Stimulated activated CD4-positive, alpha-beta T cell treated with anti-CD3 and anti-CD28 coated beads, TNF-alpha, amount 100 ng/mL, for 1 hour (primary cell): ENCODE results near the gene PLCL1.
"Not testable (repeated sequence)": the region's sequence is repeated elsewhere in the genome, so short reads cannot be mapped to it uniquely, and the experiment has no call there.

Experiments
- DNase-seq, 3 donors: peaks; one replicate each; pipeline ENCODE4 v3.0.0-alpha.2; 2020; ENCODE audit warnings: low read depth in 3 of 3, low spot score in 1 of 3

Gene PLCL1

DNA sequence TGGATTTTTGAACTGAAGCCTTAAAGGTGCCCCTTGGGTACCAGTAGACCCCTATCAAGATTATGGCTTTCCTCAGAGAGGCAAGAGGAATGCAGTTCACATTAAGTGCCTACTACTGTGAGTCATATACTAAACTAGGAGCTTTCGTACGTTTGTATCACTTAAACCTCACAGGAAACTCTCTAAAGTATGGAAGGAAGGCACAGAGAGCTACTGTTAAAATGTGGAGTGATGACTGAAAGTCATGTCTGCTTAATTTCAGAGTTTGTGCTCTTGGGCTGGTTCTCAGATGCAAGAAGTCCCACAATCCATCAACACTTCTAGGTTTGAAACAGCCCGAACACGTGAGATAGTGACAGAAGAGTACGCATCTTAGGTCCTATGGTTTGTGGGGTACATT is 4.7 kb downstream of the PLCL1 start:
- DNase-seq = no peak

DNA sequence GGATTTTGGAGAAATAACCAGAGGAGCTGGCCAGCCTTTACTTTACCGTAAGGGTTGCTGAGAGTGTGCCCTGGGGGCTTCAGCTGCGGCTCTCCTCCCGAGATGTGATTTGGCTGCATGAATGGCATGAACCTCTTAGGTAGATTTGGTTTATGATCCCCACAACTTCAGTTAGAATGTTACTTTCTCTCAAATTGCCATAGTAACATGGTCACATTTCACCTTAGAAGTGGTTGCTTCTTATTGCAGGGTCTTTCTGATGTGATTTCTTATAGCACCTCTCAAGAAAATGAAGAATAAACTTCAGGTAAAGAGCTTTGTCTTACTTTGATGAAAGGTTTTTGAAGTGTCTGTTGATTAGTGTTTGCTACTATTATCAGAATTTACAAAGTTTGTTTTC is 5.6 kb downstream of the PLCL1 start:
- DNase-seq = no peak

DNA sequence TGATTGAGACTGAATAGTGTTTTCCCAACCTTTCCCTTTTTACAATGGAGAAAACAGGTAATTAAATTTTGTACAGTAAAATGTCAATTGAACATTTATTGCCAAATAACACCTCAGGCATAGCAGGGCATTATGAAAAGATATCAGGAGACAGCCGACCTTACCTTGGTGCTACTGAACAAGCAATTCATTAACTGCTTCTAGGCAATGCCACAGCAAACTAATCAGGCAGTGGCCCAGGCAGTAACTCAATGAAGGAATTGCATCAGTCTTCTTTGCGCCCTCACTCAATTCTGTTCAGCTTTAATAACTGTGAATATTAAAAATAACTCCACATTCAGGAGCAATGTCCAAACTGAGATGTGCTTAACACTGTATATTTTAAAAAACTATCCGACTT is 6.1 kb downstream of the PLCL1 start:
- DNase-seq = no peak

DNA sequence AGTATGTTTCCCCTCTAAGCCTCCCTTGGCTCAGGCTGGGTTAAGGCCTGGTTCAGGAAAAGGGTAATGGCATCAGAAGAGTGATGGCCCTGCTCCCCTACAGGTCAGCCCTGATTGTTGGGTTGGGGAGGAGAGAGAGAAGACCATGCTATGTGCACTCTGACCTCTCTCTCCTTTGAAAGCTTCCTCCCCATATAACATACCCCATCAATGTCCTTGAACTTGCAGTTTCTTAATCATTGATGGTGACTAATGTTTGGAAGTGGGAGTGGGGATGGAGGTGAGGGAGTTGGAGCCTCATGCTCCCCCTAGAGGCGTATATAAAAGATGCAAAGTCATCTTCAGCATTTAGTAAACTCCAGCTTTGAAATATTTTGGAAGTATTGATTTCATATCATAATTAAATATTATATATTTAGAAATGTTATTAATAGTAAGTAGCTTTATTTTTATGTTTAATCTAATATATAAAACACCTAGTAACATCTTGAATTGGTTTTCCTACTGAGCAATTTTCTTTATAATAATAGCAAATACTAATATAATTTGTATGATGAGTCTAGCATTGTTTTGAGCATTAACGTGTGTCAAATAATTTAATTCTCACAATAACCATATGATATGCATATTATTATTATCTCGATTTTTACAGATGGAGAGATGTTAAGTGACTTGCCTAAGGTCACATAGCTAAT is 8.8 kb downstream of the PLCL1 start:
- no peak for DNase-seq

DNA sequence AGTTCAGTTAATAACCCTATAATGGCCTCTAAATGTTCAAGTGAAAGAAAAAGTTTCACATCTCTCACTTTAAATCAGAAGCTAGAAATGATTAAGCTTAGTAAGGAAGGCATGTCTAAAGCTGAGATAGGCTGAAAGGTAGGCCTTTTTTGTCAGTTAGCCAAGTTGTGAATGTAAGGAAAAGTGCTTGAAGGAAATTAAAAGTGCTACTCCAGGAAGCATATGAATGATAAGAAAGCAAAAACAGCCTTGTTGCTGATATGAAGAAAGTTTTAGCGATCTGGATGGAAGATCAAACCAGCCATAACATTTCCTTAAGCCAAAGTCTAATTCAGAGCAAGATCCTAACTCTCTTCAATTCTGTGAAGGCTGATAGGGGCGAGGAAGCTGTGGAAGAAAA is 10.1 kb downstream of the PLCL1 start:
- no peak for DNase-seq

DNA sequence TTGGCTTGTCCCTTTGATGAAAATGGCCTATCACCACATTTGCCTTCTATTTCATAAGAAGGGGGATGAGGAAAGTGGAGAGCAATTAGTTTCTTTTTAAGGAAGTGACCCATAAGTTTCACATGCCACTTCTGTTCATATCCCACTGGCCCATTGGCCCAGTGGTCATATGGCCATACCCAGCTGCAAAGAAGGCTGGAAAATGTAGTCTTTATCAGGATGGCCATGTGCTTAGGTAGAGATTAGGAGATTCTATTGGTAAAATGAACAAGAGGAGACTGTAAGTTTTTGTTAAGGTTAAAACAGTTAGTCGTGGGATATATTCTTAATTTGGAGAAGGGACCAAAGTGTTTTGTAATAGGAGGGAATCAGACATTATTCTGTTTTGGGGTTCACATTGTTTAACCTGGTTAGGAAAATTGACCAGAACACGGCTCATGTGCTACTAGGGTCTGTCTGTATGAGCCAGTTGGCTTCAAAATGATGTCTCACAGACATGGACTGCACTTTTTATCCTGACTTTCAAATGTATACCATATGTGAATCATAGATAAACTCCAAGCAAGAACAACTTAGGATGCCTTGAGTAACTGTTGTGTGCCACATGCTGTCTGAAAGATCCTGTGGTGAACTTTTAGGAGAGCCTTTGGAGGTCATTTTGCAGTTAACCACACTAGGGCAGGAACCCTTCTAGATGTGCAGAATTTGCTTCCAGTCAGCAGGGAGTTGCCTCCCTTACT is 17.3 kb downstream of the PLCL1 start:
- no peak for DNase-seq

DNA sequence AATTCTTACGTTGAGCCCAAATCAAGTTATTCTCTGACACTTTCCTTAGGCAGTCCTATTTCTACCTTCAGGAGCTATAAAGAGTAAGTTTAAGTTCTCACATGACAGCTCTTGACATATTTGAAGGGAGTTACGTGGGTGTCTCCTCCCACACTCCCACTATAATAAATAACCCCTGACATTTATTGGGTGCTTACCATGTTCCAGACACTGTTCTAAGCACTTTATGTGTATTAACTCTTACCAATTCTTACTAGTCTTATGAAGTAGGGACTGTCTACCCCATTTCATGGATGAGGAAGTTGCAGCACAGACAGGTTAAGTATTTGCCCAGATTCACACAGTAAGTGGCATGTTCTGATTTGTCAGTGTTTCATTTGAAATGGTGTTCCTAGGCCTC is 17.9 kb downstream of the PLCL1 start:
- DNase-seq = no peak

DNA sequence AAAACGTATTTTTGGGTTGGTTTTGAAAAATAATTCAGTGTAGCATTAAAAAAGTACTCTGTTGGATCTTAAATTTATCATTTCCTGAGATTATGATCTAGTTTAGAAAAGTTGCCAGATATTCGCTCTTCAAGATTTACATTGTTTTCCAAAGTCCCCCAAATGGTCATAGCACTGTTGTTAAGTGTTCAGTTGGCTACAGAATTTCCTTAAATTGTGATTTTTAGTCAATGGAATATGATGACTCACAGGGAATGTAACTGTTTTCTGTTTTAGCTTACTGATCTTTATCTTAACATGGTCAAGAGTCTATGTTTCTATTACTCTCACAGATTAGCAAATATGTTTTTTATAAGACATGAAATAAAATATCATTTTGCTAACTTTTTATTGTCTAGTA is 23.2 kb downstream of the PLCL1 start:
- DNase-seq = no peak

DNA sequence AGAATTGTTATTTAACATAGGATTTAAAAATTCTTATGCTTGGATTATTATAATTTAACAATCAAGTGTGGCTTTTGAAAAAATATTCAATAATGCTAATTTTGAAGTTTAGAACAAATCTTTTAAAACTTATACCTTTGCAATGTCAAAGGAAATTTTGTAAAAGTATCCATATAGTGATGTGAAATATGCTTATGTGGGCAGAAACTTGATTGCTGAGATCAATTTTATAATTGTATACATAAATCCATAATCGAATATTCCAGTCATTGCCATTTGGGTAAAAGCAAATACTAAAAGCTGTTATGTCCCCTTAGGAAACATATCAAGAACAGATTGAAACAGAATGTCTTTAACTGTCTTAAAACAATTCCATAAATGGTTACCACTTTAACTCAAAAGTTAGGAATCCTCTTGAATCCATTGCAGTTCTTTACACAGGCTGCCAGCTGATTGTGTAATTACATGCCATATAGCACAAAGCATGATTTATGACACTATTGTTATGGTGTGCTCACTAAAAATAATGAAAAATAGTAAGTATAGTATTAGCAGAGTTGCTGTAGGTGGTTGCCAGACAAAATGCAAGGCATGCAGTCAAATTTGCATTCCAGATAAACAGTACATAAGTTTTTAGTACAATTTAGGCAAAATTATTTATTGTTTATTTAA is 24.2 kb downstream of the PLCL1 start:
- no peak for DNase-seq

DNA sequence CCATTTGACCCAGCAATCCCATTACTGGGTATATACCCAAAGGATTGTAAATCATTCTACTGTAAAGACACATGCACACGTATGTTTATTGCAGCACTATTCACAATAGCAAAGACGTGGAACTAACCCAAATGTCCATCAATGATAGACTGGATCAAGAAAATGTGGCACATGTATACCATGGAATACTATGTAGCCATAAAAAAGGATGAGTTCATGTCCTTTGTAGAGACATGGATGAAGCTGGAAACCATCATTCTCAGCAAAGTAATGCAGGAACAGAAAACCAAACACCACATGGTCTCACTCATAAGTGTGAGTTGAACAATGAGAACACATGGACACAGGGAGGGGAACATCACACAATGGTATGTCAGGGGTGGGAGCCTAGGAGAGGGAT is 30.4 kb downstream of the PLCL1 start:
- not testable (repeated sequence) for DNase-seq

DNA sequence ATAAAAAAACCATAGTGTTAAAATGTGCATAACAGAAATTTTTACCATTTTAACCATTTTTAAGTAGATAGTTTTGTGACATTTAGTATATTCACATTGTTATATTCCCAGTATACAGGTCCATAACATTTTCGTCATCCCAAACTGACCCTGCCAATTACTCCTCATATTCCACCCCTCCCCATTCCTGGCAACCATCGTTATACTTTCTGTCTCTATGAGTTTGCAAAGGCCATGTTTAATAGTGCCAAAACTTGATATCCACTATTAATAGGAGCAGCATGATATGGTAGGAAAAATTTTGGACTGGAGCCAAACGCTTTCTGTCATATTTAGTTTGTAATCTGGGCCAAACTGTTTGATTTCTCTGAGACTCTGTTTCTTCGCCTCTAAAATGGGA is 30.9 kb downstream of the PLCL1 start:
- no peak for DNase-seq

DNA sequence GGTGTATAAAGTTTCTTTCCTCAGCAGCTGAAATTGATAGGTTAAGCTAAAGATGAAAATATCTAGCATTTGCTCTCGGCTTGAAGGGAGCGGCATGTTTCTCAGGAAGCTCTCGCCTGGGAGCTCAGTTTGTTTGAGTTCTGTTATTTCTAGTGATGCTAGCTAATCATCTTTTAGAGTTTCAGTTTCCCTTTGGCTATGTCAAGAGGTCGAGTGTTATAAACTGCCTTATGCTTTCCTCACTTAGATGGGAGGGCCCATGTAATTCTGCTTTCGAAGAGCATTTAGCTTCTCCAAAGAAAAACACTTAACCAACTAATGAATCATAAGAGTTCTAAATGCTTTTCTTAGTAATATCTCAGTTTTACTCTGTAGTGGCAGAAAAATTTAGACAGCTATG is 33.6 kb downstream of the PLCL1 start:
- DNase-seq = no peak

DNA sequence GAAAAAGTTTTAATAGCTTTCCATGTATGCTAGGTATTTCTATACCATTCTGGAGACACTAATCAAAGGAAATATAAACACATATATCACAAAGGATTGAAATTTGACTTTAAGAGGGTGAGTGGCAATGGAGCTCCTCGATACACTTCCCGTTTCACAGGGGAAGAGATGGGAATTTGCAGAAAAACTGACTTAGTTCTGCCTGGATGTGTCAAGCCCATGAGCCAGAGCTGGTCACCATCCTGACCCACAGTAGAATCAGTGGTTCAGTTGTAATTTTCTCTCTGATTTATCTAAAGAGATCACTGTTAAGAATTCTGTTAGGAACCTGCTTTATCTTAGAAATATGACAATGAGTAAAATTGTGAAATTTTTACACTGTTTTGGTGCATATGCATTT is 34.2 kb downstream of the PLCL1 start:
- no peak for DNase-seq

DNA sequence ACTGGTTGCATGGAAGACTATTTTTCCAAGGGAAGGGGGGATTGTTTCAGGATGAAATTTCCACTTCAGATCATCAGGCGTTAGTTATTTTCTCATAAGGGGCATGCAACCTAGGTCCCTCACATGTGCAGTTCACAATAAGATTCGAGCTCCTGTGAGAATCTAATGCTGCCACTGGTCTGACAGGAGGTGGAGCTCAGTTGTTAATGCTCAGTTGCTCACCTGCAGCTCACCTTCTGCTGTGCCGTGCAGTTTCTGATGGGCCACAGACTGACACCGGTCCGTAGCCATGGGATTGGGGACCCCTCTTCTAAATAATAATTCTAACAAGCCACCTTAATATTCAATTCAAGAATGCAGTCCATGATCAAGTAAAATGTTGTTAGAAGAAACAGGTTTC is 34.9 kb downstream of the PLCL1 start:
- DNase-seq = no peak

DNA sequence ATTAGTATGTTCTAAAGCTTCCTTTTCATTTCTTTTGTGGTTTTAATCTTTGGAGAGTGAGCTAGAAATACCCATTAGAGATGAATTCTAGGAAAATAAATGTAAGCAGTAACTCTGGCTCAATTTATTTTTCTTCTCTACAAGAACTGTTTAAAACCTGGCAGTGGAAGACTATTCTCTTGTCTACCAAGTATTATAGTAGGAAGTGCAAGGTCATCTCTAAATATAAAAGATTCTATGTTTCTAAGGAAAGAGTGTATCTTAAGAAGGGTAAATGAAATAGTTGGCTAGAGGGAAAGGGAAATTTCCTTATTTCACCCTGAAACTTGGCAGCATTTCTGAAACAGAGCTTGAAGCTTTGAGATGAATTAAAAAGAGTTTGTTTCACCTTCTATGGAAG is 35.5 kb downstream of the PLCL1 start:
- DNase-seq = no peak

DNA sequence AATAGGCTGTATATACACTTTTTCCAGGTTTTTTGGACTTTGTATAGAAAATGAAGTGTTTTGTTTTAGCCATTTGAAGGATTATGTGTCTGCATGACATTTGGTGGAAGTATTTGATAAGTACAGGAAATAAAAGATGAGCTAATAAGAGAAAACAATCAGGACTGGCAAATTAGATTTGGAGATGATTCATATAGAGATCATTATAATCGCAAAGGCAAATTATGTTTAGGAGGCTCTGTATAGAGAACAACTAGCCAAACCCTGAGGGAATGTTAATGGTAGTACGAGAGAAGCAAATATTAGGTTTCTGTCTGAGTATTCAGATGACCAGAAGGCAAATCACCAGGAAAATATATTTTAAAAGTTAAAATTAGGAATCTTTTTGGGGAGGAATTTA is 41.7 kb downstream of the PLCL1 start:
- DNase-seq = no peak

DNA sequence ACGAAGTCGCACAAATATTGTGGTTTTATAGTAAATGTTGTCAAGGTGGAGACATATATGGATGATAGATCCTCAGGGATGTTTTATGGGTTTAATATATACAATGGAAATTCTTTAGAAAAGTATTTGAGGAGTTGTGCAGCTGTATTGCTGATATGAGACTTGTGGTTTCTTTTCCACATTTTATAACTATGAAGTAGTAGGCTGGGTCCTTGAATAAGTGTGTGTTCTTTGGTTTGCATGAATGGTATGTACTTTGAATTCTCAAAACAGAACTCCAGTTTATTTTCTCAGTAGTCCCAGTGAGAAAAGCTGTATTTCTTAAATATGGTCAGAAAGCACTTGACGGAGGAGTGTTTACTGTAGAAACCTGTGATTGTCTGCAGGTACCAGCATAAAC is 42.4 kb downstream of the PLCL1 start:
- DNase-seq = no peak

DNA sequence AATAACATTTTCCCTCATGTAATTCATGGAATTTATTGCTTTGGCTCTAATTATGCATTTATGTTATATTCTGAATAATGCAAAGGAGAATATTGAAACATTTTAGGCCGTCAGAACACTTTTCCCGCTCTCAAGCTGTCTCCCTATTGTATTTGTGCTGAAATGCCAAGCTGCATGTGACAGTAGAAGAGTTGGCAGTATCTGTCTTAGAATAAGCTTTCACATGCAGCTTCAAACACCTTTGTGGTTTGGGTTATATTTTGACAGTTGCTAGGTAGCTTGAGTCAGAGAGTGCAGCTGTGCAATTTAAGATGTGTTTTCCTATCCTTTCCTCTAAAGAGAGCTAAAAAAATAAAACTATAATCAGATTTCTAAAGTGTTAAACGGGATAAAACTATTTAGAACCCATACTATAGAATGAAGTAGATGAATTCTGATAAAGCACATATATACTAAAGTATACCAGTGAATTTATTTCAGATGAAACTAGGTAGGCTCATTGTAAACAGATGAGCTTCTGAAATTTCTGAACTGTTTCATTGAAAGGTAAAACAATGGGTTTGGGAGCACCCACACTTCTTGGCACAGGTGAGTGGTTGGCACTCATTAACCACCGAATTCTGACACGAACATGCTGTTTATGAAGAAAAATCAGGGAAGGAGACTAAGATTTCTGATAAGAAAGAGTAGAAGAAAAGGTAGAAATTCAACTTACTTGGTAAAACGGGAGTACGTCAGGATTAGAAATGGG is 43.4 kb downstream of the PLCL1 start:
- no peak for DNase-seq

DNA sequence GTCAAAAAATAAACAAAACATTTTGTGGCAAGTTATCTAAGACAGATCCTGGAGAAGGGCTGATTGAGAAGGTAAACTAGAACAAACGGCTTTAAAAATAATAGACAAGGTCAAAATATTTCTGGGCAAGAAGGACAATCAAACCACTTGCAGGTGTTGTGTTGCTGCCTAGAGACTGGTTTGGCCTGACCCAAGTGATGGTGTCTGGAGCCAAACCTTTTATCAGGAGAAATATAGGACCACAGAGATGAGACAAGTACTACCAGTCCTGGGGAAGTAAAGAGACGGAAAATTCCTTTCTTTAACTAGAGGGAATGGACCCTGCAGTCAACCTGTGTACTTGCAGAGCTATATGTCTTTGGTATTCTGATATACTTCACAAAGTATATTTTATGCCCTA is 44.2 kb downstream of the PLCL1 start:
- no peak for DNase-seq

DNA sequence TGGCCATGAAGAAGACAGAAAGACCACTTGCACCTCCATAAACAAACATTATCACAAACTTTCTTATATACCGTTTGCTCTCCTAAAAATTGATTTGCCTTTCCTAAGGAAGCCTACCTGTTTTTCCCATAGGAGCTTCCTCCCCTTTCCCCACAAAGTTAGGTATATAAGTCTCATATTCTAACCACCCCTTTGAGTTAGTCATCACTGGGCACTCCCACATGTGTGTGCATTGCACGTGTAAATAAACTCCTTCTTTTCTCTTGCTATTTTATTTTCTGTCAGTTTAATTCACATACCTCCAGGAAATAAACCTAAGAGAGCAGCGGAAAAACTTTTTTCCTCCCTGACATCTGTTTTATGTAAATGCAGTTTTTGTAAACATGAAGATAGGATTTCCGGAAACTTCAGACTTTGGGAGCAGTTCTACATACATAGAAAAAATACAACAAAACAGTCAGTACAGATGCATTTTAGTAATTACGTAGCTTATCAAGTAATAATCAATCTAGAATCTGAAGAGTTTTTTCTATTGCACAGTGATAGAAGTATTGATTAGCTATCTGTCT is 46.6 kb downstream of the PLCL1 start:
- no peak for DNase-seq

DNA sequence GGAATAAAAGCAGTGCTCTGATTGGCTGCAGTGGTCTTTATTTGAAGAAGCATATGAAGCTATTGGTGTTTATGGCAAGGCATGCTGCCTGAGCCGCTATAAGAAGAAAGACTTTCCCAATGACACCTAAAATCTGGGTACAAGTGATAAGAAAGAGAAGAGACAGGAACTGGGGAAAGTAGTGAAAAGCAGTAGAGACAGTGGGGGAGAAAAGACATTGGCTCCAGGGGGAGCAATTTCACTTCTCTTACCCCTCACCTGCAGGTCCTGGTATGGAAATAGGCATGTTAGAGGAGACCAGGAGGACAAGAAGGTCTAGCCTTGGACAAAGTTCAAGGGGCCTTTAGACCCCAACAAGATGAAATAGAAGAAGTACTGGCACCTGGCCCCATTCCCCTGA is 47.1 kb downstream of the PLCL1 start:
- DNase-seq = no peak
